Neural progenitor cell (in vitro differentiated cells): ENCODE measurements around the gene ATL2.

Experiments used
- CTCF ChIP-seq: fragments of 200-600 bp; sonication (generic); IDR thresholded peaks from 2 replicates; pipeline ENCODE4 v1.5.1; 2017; ENCODE audit warnings: antibody characterized with exemption, mild to moderate bottlenecking
- EZH2 ChIP-seq: fragments of 200-600 bp; sonication (generic); IDR thresholded peaks from 2 replicates; pipeline ENCODE4 v1.6.1; 2017; ENCODE audit warnings: antibody characterized with exemption, mild to moderate bottlenecking, moderate library complexity

- no peak for TF ChIP-seq CTCF
- no peak for TF ChIP-seq EZH2
Measured at GRCh38 chr2:38415023-38415422, 38.0 kb upstream of the ATL2 start.
